ENCODE results near the gene SLC6A2.

The SLC6A2 gene

DNA sequence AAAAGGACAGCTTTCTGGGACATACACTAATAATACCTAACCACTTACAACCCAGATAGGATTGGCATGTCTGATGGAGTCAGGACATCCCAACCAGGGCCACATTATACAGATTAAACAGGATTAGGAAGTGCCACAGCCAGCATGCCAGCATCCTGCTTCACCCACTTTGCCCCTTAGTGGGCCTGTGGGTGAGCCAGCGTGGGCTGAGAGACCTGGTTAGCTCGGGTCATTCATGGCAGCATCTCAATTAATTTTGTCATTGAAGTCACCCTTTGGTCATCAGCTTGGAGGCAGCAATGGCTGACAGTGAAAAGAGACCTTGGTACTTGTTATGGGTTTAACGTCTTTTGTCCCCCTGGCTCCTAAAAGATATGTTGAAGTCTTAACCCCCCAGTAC is 29.9 kb upstream of the SLC6A2 start:
- H3K36me3 ChIP-seq (ENCODE audit: insufficient read depth) = no peaks in the 10 kb centered on the region
- no peak overlapping the region for H3K4me3 ChIP-seq (IDR thresholded peaks at IDR 0.05; ENCODE audit: insufficient read depth, low read depth, low read length)
- H3K4me1 ChIP-seq (ENCODE audit: low read depth, poor library complexity, severe bottlenecking) = no peaks in the 10 kb centered on the region
- H2AFZ ChIP-seq (ENCODE audit: low read depth) = no peak overlapping the region
- no peak overlapping the region for H3K9ac ChIP-seq
- H3K4me2 ChIP-seq = no peak overlapping the region
- TF ChIP-seq, protein P1, sequence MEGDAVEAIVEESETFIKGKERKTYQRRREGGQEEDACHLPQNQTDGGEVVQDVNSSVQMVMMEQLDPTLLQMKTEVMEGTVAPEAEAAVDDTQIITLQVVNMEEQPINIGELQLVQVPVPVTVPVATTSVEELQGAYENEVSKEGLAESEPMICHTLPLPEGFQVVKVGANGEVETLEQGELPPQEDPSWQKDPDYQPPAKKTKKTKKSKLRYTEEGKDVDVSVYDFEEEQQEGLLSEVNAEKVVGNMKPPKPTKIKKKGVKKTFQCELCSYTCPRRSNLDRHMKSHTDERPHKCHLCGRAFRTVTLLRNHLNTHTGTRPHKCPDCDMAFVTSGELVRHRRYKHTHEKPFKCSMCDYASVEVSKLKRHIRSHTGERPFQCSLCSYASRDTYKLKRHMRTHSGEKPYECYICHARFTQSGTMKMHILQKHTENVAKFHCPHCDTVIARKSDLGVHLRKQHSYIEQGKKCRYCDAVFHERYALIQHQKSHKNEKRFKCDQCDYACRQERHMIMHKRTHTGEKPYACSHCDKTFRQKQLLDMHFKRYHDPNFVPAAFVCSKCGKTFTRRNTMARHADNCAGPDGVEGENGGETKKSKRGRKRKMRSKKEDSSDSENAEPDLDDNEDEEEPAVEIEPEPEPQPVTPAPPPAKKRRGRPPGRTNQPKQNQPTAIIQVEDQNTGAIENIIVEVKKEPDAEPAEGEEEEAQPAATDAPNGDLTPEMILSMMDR (conservative IDR thresholded peaks at IDR 0.05; ENCODE audit: low read depth, low read length) = no peak
- no peaks in the 10 kb centered on the region for H4K20me1 ChIP-seq (ENCODE audit: insufficient read depth)
- H3K27ac ChIP-seq = no peak overlapping the region
- H3K79me2 ChIP-seq (ENCODE audit: insufficient read depth, low read depth) = no peaks in the 10 kb centered on the region
- H3K27me3 ChIP-seq (ENCODE audit: insufficient read depth, low read depth) = no peaks in the 10 kb centered on the region

DNA sequence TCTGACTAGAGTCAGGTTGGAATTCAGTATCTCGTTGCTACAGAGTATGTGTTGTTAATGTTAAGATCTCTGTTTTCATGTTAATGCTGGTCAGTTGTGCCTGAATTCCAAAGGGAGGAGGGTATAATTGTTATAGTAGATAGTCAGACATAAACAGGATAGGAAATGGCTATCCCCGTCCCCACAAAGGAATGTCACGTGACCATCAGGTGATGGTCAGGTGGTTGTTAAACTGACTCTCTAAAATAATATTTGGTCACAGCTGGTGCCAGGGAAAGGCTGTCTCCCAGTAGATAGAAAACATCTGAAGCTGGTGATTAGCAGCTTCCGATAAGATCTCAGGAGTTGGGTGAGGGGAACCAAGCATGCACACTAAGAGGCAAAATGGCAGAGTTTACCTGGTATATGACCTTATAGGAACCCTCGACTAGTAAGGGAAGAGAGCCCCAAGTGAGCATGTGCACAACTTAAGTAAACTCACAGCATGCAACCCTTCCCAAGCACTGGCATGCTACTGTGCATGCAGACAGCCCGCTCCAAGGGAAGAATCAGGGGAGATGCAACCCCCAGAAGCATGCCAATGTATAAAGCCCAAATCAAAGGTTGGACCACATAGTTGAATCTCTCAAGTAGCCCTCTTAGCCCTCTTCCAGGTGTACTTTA is 27.4 kb upstream of the SLC6A2 start:
- no peak overlapping the region for H3K9ac ChIP-seq
- no peak overlapping the region for H3K27ac ChIP-seq
- H3K4me3 ChIP-seq (IDR thresholded peaks at IDR 0.05; ENCODE audit: insufficient read depth, low read depth, low read length) = no peak overlapping the region
- H2AFZ ChIP-seq (ENCODE audit: low read depth) = no peak overlapping the region
- TF ChIP-seq, protein P1 (conservative IDR thresholded peaks at IDR 0.05; ENCODE audit: low read depth, low read length) = no peak
- H4K20me1 ChIP-seq (ENCODE audit: insufficient read depth) = no peaks in the 10 kb centered on the region
- H3K27me3 ChIP-seq (ENCODE audit: insufficient read depth, low read depth) = no peaks in the 10 kb centered on the region
- H3K36me3 ChIP-seq (ENCODE audit: insufficient read depth) = no peaks in the 10 kb centered on the region
- no peaks in the 10 kb centered on the region for H3K4me1 ChIP-seq (ENCODE audit: low read depth, poor library complexity, severe bottlenecking)
- no peak overlapping the region for H3K4me2 ChIP-seq
- H3K79me2 ChIP-seq (ENCODE audit: insufficient read depth, low read depth) = no peaks in the 10 kb centered on the region

DNA sequence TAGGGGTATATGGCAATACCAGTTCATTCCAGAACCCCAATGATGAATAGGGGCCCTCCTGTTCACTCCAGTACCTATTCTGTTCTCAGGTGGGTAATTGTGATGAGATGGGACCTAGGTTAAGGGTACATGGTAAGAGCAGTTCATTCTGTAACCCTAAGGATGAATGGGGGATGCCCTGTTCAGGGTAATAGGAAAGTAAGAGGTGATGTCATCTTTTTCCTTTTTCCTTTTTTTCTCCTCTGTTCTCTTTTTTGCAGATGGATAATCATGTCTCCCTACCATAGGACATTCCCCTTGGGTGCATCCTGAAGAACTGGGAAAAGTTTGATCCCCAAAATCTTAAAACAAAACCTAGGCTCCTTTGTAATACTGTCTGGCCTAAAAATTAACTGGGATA is 25.0 kb upstream of the SLC6A2 start:
- no peaks in the 10 kb centered on the region for H3K36me3 ChIP-seq (ENCODE audit: insufficient read depth)
- H3K79me2 ChIP-seq (ENCODE audit: insufficient read depth, low read depth) = no peaks in the 10 kb centered on the region
- no peak overlapping the region for H2AFZ ChIP-seq (ENCODE audit: low read depth)
- H3K4me1 ChIP-seq (ENCODE audit: low read depth, poor library complexity, severe bottlenecking) = no peaks in the 10 kb centered on the region
- TF ChIP-seq, protein P1 (conservative IDR thresholded peaks at IDR 0.05; ENCODE audit: low read depth, low read length) = no peak
- H3K4me2 ChIP-seq = no peak overlapping the region
- H3K27ac ChIP-seq = no peak overlapping the region
- H3K27me3 ChIP-seq (ENCODE audit: insufficient read depth, low read depth) = no peaks in the 10 kb centered on the region
- H3K4me3 ChIP-seq (IDR thresholded peaks at IDR 0.05; ENCODE audit: insufficient read depth, low read depth, low read length) = no peak overlapping the region
- no peaks in the 10 kb centered on the region for H4K20me1 ChIP-seq (ENCODE audit: insufficient read depth)
- H3K9ac ChIP-seq = no peak overlapping the region

DNA sequence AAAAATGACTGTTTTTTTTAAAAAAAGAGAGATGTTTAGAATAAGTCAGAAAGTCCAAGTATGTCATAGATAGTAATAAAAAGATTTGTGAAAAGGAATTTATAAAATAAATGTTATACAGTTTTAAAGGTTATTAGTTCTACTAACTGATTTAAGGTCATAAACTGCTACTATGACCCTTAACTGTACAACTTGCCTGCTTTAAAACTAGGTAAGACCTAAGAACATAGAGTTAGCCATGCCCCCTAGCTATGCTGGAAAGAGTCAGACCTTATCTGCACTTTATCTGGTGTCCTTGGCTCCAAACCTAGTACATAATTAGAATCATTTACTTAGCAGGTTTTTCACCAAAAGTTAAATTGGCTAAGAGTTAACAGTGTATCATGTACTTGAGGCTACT is 23.5 kb upstream of the SLC6A2 start:
- TF ChIP-seq, protein P1 (conservative IDR thresholded peaks at IDR 0.05; ENCODE audit: low read depth, low read length) = no peak

More for the DNA sequence above, 23.5 kb upstream of the SLC6A2 start:
- no peaks in the 10 kb centered on the region for H3K27me3 ChIP-seq (ENCODE audit: insufficient read depth, low read depth)
- no peaks in the 10 kb centered on the region for H3K79me2 ChIP-seq (ENCODE audit: insufficient read depth, low read depth)
- no peak overlapping the region for H3K4me2 ChIP-seq
- H3K4me3 ChIP-seq (IDR thresholded peaks at IDR 0.05; ENCODE audit: insufficient read depth, low read depth, low read length) = no peak overlapping the region
- no peaks in the 10 kb centered on the region for H3K4me1 ChIP-seq (ENCODE audit: low read depth, poor library complexity, severe bottlenecking)
- H2AFZ ChIP-seq (ENCODE audit: low read depth) = no peak overlapping the region
- no peaks in the 10 kb centered on the region for H3K36me3 ChIP-seq (ENCODE audit: insufficient read depth)
- H3K9ac ChIP-seq = no peak overlapping the region
- H3K27ac ChIP-seq = no peak overlapping the region
- no peaks in the 10 kb centered on the region for H4K20me1 ChIP-seq (ENCODE audit: insufficient read depth)
